DMS53 treated with DMSO at 0.1 percent for 48 hours (cell line): Measurements from ENCODE around the gene AMOTL1.

ENCODE experiments used
- DNase-seq: peaks from one replicate; lab custom pipeline; 2025; ENCODE audit not compliant: unreplicated experiment; lab: John Stamatoyannopoulos, UW

AMOTL1 gene

GRCh38 chr11:94923004-94923334 is 154.8 kb downstream of the AMOTL1 start:
- DNase-seq: no peak

DNA sequence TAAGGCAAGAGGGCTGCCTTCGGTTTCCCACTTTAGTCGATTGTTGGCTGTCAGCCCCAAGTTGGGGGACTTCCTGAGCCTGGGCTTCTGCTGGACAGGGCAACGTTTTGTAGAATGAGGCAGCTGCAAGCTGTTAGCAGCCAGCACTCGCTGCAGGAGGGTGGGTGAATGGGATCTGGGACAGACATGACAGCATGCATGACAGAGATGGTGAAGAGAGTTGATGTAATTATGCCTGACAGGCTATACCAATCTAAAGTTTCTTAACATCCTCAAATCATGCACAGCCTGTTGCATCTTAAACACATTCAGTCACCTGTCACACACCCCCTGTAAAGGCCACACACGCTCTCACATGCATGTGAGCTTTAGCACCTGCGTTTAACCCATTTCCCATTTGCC is 156.0 kb downstream of the AMOTL1 start:
- DNase-seq: no peak

DNA sequence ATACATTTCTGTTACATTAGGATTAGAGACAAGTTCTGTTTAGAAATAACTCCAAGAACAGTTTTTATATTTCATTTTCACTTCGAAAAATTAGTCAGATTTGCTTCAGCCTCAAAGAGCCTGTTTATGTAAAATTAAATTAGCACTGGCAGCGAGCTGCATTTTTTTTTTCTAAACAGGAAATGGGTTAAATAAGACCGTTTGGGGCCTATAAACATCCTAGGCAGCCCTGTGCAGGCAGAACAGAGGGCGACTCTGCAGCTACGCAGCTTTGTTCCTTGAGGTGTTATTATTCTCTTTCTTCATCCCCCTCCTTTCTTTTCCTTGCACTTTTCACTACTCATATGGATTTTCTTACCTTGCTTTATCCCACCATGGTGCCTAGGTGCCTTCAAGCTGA is 156.5 kb downstream of the AMOTL1 start:
- DNase-seq: no peak

DNA sequence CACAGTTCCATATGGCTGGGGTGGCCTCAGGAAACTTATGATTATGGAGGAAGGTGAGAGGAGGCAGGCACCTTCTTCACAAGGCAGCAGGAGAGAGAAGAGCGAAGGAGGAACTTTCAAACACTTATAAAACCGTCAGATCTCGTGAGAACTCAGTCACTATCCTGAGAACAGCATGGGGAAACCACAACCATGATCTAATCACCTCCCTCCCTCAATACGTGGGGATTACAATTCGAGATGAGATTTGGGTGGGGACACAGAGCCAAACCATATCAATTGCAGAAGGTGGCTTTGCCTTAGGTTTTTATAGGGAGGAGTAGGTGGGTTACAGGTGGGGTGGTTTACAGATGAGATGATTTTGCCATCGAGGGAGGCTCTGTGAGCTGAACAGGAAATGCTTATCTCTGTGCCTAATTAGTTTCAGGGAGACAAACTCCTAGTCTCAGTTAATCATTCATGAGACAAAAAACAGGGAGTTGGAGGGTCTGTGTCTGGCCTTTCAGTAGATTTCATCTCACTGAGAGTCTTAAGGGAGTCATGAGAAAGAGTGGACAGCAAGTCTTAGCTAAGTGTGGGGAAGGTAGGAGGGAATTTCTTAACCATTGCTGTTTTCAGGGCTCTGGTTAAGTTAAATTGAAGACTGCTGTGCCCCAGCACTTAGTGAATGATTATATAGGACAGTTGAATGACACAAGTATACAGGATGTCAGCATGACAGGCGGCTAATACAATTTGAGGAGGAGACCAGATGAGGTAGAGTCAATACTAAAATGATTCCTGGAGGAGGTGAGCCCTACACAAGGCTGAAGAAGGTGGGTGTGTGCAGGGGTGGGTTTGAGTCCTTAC is 157.5 kb downstream of the AMOTL1 start:
- DNase-seq: no peak

DNA sequence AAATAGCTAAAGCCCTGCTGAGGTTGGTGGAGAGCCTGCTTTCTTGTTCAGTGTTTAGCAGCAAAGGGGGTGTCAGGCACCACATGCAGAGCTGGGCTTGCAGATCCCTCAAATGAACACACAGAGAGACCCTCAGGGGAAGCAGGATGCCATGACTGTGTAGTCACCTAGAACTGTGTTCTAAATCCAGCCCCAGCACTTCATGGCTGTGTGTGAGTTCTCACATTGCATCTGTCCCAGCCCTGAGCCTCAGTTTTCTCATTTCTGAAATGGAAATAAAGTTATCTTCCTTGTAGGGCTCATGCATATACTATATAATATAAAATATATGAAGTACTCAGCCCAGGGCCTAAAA is 158.1 kb downstream of the AMOTL1 start:
- DNase-seq: no peak
